ENCODE results near the gene GLP1R.

GRCh38 chr6:39005774-39006173, 42.8 kb upstream of the GLP1R start:
- no peak for TF ChIP-seq CTCF (IDR thresholded peaks at IDR 0.05; ENCODE audit: borderline replicate concordance, extremely low read depth, low read length, poor library complexity, severe bottlenecking)
- no peak for TF ChIP-seq EZH2 (IDR thresholded peaks at IDR 0.05; ENCODE audit: borderline replicate concordance, low read depth, low read length, severe bottlenecking)

Measured in DND-41 (cell line).